ENCODE data around the gene LYL1. TPM values are rescaled to one million over a fixed set of nuclear protein-coding genes. Genes with fewer than 3 reads are reported as not detected.

Gene LYL1
- total RNA-seq, 2 experiments from 2014 or later = 66.8 to 72.5 TPM

DNA sequence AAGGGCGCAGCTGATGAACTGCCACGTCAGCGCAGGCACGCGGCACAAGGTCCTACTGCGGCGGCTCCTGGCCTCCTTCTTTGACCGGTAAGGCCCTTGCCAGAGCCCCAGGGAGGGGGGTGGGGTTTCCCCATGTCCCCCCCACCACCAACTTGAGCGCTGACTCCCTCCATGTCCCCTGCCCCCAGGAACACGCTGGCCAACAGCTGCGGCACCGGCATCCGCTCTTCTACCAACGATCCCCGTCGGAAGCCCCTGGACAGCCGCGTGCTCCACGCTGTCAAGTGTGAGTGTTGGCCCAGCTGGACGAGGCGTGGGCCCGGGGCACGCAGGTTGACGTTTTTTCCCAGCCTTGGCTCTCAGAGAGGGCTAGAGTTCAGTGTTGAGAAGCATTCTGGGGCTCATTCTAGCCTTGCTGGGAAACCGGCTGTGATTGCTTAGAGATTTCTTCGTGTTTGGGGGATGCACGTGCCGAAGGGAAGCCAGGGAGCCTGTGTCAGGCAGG lies 34.7 kb upstream of the LYL1 start:
- Histone ChIP-seq H3K9me3 (ENCODE audit: low read length) (no peaks in the 10 kb centered on the region), H3K27ac (ENCODE audit: low read depth, low read length, poor library complexity, severe bottlenecking) (no peak overlapping the region), H3K79me2 (ENCODE audit: insufficient read depth, low read depth, low read length) (peaks cover 6% of the 10 kb centered on the region; the same call in 1 of the 2 replicates), H2AFZ (ENCODE audit: low read length) (no peak overlapping the region), H4K20me1 (ENCODE audit: insufficient read depth, low read length) (no peaks in the 10 kb centered on the region), H3K36me3 (ENCODE audit: insufficient read depth, low read length) (peaks cover 63% of the 10 kb centered on the region), H3K4me2 (ENCODE audit: low read length) (no peak overlapping the region), H3K9me2 (ENCODE audit: insufficient read depth, low read length) (no peaks in the 10 kb centered on the region), H3K4me3 (ENCODE audit: low read depth, low read length, poor library complexity, severe bottlenecking) (no peak overlapping the region), H3K4me1 (ENCODE audit: insufficient read depth, low read length, poor library complexity, severe bottlenecking) (no peaks in the 10 kb centered on the region)
- intact Hi-C loops (cut with micrococcal nuclease; ENCODE audit: unreplicated experiment) = no loop called here
- DNase-seq (ENCODE audit: low spot score) = no peak
- ChIA-PET POLR2A (no interaction called here), CTCF (ENCODE audit: unreplicated experiment) (no interaction called here)
- no peak for TF ChIP-seq CTCF (conservative IDR thresholded peaks at IDR 0.05; ENCODE audit: low read length)
- TF ChIP-seq EZH2phosphoT487 (IDR thresholded peaks at IDR 0.05; ENCODE audit: borderline replicate concordance, low read depth, low read length) = no peak
- no TSS peak for BruUV-seq (replicated peaks)

DNA sequence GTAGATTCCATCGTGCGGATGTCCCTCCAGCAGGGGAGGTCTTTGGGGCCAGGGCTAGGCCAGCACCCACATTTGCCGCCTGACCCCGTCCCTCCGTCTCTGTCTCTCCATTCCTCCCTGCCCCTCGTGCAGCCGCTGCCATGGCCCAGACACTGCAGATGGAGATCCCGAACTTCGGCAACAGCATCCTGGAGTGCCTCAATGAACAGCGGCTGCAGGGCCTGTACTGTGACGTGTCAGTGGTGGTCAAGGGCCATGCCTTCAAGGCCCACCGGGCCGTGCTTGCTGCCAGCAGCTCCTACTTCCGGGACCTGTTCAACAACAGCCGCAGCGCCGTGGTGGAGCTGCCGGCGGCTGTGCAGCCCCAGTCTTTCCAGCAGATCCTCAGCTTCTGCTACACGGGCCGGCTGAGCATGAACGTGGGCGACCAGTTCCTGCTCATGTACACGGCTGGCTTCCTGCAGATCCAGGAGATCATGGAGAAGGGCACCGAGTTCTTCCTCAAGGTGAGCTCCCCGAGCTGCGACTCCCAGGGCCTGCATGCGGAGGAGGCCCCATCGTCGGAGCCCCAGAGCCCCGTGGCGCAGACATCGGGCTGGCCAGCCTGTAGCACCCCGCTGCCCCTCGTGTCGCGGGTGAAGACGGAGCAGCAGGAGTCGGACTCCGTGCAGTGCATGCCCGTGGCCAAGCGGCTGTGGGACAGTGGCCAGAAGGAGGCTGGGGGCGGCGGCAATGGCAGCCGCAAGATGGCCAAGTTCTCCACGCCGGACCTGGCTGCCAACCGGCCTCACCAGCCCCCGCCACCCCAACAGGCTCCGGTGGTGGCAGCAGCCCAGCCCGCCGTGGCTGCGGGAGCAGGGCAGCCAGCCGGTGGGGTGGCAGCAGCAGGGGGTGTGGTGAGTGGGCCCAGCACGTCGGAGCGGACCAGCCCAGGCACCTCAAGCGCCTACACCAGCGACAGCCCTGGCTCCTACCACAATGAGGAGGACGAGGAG lies 32.7 kb upstream of the LYL1 start:
- no TSS peak for BruUV-seq (replicated peaks)
- H3K79me2 ChIP-seq (ENCODE audit: insufficient read depth, low read depth, low read length) = peaks cover 6% of the 10 kb centered on the region; the same call in 1 of the 2 replicates
- TF ChIP-seq EZH2phosphoT487 (IDR thresholded peaks at IDR 0.05; ENCODE audit: borderline replicate concordance, low read depth, low read length) = no peak
- no peak for TF ChIP-seq CTCF (conservative IDR thresholded peaks at IDR 0.05; ENCODE audit: low read length)

GRCh38 chr19:13134626-13135025 lies 32.0 kb upstream of the LYL1 start:
- peaks cover 75% of the 10 kb centered on the region for H3K36me3 ChIP-seq (ENCODE audit: insufficient read depth, low read length)
- H3K4me1 ChIP-seq (ENCODE audit: insufficient read depth, low read length, poor library complexity, severe bottlenecking) = no peaks in the 10 kb centered on the region
- DNase-seq (ENCODE audit: low spot score) = no peak
- BruUV-seq (replicated peaks) = no TSS peak
- H3K9me3 ChIP-seq (ENCODE audit: low read length) = no peaks in the 10 kb centered on the region
- peaks cover 9% of the 10 kb centered on the region; the same call in 1 of the 2 replicates for H3K79me2 ChIP-seq (ENCODE audit: insufficient read depth, low read depth, low read length)
- no peak overlapping the region for H3K27ac ChIP-seq (ENCODE audit: low read depth, low read length, poor library complexity, severe bottlenecking)
- intact Hi-C loops (cut with micrococcal nuclease; ENCODE audit: unreplicated experiment) = no loop called here
- TF ChIP-seq EZH2phosphoT487 (IDR thresholded peaks at IDR 0.05; ENCODE audit: borderline replicate concordance, low read depth, low read length) (no peak), CTCF (conservative IDR thresholded peaks at IDR 0.05; ENCODE audit: low read length) (no peak)
- CTCF ChIA-PET (ENCODE audit: unreplicated experiment) = no interaction called here
- H3K4me2 ChIP-seq (ENCODE audit: low read length) = no peak overlapping the region
- no peak overlapping the region for H3K4me3 ChIP-seq (ENCODE audit: low read depth, low read length, poor library complexity, severe bottlenecking)
- no peaks in the 10 kb centered on the region for H3K9me2 ChIP-seq (ENCODE audit: insufficient read depth, low read length)
- POLR2A ChIA-PET = no interaction called here
- H4K20me1 ChIP-seq (ENCODE audit: insufficient read depth, low read length) = no peaks in the 10 kb centered on the region; the same call in 1 of the 2 replicates
- no peak overlapping the region for H2AFZ ChIP-seq (ENCODE audit: low read length)

More for the DNA sequence above, 32.7 kb upstream of the LYL1 start:
- H3K27ac ChIP-seq (ENCODE audit: low read depth, low read length, poor library complexity, severe bottlenecking) = no peak overlapping the region
- CTCF ChIA-PET (ENCODE audit: unreplicated experiment) = no interaction called here
- H2AFZ ChIP-seq (ENCODE audit: low read length) = no peak overlapping the region
- no peaks in the 10 kb centered on the region for H3K9me3 ChIP-seq (ENCODE audit: low read length)
- H3K36me3 ChIP-seq (ENCODE audit: insufficient read depth, low read length) = peaks cover 69% of the 10 kb centered on the region
- no peak for DNase-seq (ENCODE audit: low spot score)
- POLR2A ChIA-PET = no interaction called here
- H3K9me2 ChIP-seq (ENCODE audit: insufficient read depth, low read length) = no peaks in the 10 kb centered on the region
- H4K20me1 ChIP-seq (ENCODE audit: insufficient read depth, low read length) = no peaks in the 10 kb centered on the region; the same call in 1 of the 2 replicates
- no peak overlapping the region for H3K4me2 ChIP-seq (ENCODE audit: low read length)
- intact Hi-C loops (cut with micrococcal nuclease; ENCODE audit: unreplicated experiment) = no loop called here
- H3K4me3 ChIP-seq (ENCODE audit: low read depth, low read length, poor library complexity, severe bottlenecking) = no peak overlapping the region
- H3K4me1 ChIP-seq (ENCODE audit: insufficient read depth, low read length, poor library complexity, severe bottlenecking) = no peaks in the 10 kb centered on the region
